Liver (tissue), 9 donors: ENCODE results near the gene C2CD2. TPM values are rescaled to one million over a fixed set of nuclear protein-coding genes. Genes with fewer than 3 reads are reported as not detected.

ENCODE experiments used
- DNase-seq: peaks from one replicate; pipeline ENCODE4 v3.0.0-alpha.2; 2017; ENCODE audit warnings: low spot score
- H3K27ac ChIP-seq, 2 donors: one replicate each; pipeline ENCODE4 v1.7.0; 2013; ENCODE audit warnings: inconsistent platforms in 2 of 2, low read length in 2 of 2, control low read depth in 1 of 2, low read depth in 1 of 2, mild to moderate bottlenecking in 1 of 2
- H3K27me3 ChIP-seq, 4 donors: one replicate each; pipeline versions ENCODE4 v1.6.1 to v1.7.0; 2013; ENCODE audit warnings: low read length in 3 of 4, inconsistent platforms in 1 of 4, mild to moderate bottlenecking in 1 of 4, moderate library complexity in 1 of 4; ENCODE audit not compliant: control insufficient read depth in 4 of 4, insufficient read depth in 4 of 4
- H3K36me3 ChIP-seq, 4 donors: one replicate each; pipeline versions ENCODE4 v1.6.1 to v1.7.0; 2013; ENCODE audit warnings: low read length in 3 of 4, mild to moderate bottlenecking in 3 of 4, low read depth in 1 of 4, moderate library complexity in 1 of 4; ENCODE audit not compliant: control insufficient read depth in 4 of 4, insufficient read depth in 3 of 4
- H3K4me1 ChIP-seq, 4 donors: one replicate each; pipeline versions ENCODE4 v1.6.1 to v1.7.0; 2013; ENCODE audit warnings: low read length in 3 of 4, mild to moderate bottlenecking in 3 of 4, moderate library complexity in 1 of 4; ENCODE audit not compliant: control insufficient read depth in 4 of 4, insufficient read depth in 4 of 4
- H3K4me3 ChIP-seq, 3 donors: one replicate each; pipeline versions ENCODE4 v1.6.1 to v1.7.0; 2013; ENCODE audit warnings: low read length in 3 of 3, control low read depth in 1 of 3, low read depth in 1 of 3, mild to moderate bottlenecking in 1 of 3
- H3K9ac ChIP-seq, 2 donors: one replicate each; pipeline ENCODE4 v1.7.0; 2013; ENCODE audit warnings: low read length in 2 of 2, mild to moderate bottlenecking in 2 of 2, moderate library complexity in 2 of 2, control low read depth in 1 of 2, low read depth in 1 of 2
- H3K9me3 ChIP-seq, 4 donors: one replicate each; pipeline versions ENCODE4 v1.6.1 to v1.7.0; 2013; ENCODE audit warnings: low read length in 3 of 4; ENCODE audit not compliant: control insufficient read depth in 4 of 4
- EGR1 ChIP-seq, 2 donors: IDR thresholded peaks; 2 replicates each; pipeline ENCODE4 v1.6.1; 2016 to 2018; ENCODE audit warnings: antibody characterized with exemption in 2 of 2, low read depth in 2 of 2
- FOXA1 ChIP-seq: IDR thresholded peaks from 2 replicates; pipeline ENCODE4 v1.6.1; 2016; ENCODE audit warnings: antibody characterized with exemption
- FOXA2 ChIP-seq: IDR thresholded peaks from 2 replicates; pipeline ENCODE4 v1.6.1; 2016; ENCODE audit warnings: antibody characterized with exemption
- GABPA ChIP-seq, 2 donors: IDR thresholded peaks in 1 of 2; conservative IDR thresholded peaks in 1 of 2; 2 replicates each; pipeline ENCODE4 v1.6.1; 2016; ENCODE audit warnings: antibody characterized with exemption in 2 of 2, mild to moderate bottlenecking in 1 of 2, moderate library complexity in 1 of 2
- HNF4A ChIP-seq, 2 donors: conservative IDR thresholded peaks; 2 replicates each; pipeline ENCODE4 v1.6.1; 2016; ENCODE audit warnings: antibody characterized with exemption in 2 of 2, mild to moderate bottlenecking in 2 of 2
- HNF4G ChIP-seq: IDR thresholded peaks from 2 replicates; pipeline ENCODE4 v1.6.1; 2016; ENCODE audit warnings: antibody characterized with exemption
- JUND ChIP-seq, 2 donors: IDR thresholded peaks; 2 replicates each; pipeline ENCODE4 v1.6.1; 2016; ENCODE audit warnings: antibody characterized with exemption in 2 of 2
- NR2F2 ChIP-seq: IDR thresholded peaks from 2 replicates; pipeline ENCODE4 v1.6.1; 2016; ENCODE audit warnings: antibody characterized with exemption
- RAD21 ChIP-seq, 2 donors: IDR thresholded peaks; 2 replicates each; pipeline ENCODE4 v1.6.1; 2016; ENCODE audit warnings: antibody characterized with exemption in 2 of 2, mild to moderate bottlenecking in 2 of 2
- RXRA ChIP-seq, 2 donors: IDR thresholded peaks; 2 replicates each; pipeline ENCODE4 v1.6.1; 2017 to 2018; ENCODE audit warnings: antibody characterized with exemption in 2 of 2, mild to moderate bottlenecking in 1 of 2
- SP1 ChIP-seq: IDR thresholded peaks from 2 replicates; pipeline ENCODE4 v1.6.1; 2018; ENCODE audit warnings: antibody characterized with exemption, mild to moderate bottlenecking
- YY1 ChIP-seq: IDR thresholded peaks from 2 replicates; pipeline ENCODE4 v1.6.1; 2016; ENCODE audit warnings: antibody characterized with exemption, mild to moderate bottlenecking
- WGBS: extraction: QIAGEN DNeasy Blood & Tissue Kit; methylation state at CpG from one replicate; pipeline ENCODE4 v1.1.7; 2013; 5-methylcytosine and 5-hydroxymethylcytosine counted together
- polyA plus RNA-seq, 2 donors: library from polyadenylated mRNA; stranded (reverse) in 1 of 2; unstranded in 1 of 2; fragments of 200-250 nt in 1 of 2; fragments of >200 nt in 1 of 2; fragmentation: Nextera tagmentation in 1 of 2; extraction: Ambion mirVana in 1 of 2; gene quantifications; one replicate each; pipeline versions ENCODE4 v1.2.1 to v1.2.3, GENCODE V29; 2013 to 2015
- total RNA-seq, 2 donors: library from RNA; depleted of rRNA; stranded (reverse); fragments of >200 nt; gene quantifications; one replicate each; pipeline ENCODE4 v1.2.3, GENCODE V29; 2014
- TF ChIP-seq, protein P1 (sequence below): IDR thresholded peaks from 2 replicates; pipeline ENCODE4 v1.6.1; 2016; ENCODE audit warnings: antibody characterized with exemption
- TF ChIP-seq, protein P2 (sequence below): IDR thresholded peaks from 2 replicates; pipeline ENCODE4 v1.6.1; 2016; ENCODE audit warnings: antibody characterized with exemption
- TF ChIP-seq, protein P3 (sequence below): IDR thresholded peaks from 2 replicates; pipeline ENCODE4 v1.6.1; 2016; ENCODE audit warnings: antibody characterized with exemption, mild to moderate bottlenecking
- donor health status: healthy.
- donor health status: healthy.
- donor health status: healthy.
- donor health status: healthy.
- donor health status: healthy.

C2CD2 gene
- total and polyA plus RNA-seq, 4 donors, result 2.9 to 17.9 (median 6.0) TPM

DNA sequence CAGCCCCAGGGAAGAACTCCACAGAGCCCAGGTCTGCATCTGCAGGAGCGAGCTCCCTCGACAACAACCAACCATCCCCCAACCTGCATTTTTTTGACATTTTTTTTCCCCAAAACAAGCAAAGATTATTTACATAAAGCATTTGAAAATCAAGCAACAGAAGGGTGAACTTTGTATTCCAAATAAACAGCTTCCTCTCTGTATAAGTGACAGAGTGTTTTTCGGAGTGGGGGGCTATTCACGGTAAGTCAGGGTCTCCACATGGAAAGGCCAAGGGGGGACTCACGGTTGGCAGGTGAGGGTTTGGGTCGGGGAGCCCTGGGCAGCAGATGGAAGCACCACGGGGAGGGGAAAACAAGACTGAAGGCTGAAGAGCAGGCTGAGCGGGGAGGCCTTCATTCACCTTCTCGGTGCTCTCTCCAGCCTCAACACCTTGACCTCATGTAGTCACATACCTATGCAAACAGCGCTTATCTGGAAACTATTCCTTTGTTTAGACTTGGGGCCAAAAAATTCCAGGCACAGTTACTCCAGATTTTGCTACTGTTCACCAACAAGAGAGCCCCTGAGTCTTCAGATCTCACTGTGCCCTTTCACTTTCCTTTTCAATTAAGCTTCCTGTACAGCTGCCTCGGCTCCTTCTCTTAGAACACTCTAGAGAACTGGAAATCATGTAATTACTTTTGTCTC, 27.6 kb downstream of the C2CD2 start:
- DNase-seq, result no peak
- TF ChIP-seq RXRA (IDR thresholded peaks at IDR 0.05) (peak in 1 of 2 donors; percentile 6), RAD21 (IDR thresholded peaks at IDR 0.05) (peak in 1 of 2 donors; percentile 40), YY1 (no peak), FOXA1 (no peak), GABPA (IDR thresholded peaks at IDR 0.05 in 1 of 2, conservative IDR thresholded peaks at IDR 0.05 in 1 of 2) (no peak), EGR1 (IDR thresholded peaks at IDR 0.05; ENCODE audit: low read depth in 2 of 2) (no peak), NR2F2 (no peak), HNF4A (conservative IDR thresholded peaks at IDR 0.05) (peak in 1 of 2 donors; percentile 5), SP1 (peak; percentile 27), HNF4G (no peak), FOXA2 (no peak)
- TF ChIP-seq, protein P1, sequence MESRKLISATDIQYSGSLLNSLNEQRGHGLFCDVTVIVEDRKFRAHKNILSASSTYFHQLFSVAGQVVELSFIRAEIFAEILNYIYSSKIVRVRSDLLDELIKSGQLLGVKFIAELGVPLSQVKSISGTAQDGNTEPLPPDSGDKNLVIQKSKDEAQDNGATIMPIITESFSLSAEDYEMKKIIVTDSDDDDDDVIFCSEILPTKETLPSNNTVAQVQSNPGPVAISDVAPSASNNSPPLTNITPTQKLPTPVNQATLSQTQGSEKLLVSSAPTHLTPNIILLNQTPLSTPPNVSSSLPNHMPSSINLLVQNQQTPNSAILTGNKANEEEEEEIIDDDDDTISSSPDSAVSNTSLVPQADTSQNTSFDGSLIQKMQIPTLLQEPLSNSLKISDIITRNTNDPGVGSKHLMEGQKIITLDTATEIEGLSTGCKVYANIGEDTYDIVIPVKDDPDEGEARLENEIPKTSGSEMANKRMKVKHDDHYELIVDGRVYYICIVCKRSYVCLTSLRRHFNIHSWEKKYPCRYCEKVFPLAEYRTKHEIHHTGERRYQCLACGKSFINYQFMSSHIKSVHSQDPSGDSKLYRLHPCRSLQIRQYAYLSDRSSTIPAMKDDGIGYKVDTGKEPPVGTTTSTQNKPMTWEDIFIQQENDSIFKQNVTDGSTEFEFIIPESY, result no peak
- TF ChIP-seq, protein P2, sequence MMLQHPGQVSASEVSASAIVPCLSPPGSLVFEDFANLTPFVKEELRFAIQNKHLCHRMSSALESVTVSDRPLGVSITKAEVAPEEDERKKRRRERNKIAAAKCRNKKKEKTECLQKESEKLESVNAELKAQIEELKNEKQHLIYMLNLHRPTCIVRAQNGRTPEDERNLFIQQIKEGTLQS, result no peak
- TF ChIP-seq, protein P3, sequence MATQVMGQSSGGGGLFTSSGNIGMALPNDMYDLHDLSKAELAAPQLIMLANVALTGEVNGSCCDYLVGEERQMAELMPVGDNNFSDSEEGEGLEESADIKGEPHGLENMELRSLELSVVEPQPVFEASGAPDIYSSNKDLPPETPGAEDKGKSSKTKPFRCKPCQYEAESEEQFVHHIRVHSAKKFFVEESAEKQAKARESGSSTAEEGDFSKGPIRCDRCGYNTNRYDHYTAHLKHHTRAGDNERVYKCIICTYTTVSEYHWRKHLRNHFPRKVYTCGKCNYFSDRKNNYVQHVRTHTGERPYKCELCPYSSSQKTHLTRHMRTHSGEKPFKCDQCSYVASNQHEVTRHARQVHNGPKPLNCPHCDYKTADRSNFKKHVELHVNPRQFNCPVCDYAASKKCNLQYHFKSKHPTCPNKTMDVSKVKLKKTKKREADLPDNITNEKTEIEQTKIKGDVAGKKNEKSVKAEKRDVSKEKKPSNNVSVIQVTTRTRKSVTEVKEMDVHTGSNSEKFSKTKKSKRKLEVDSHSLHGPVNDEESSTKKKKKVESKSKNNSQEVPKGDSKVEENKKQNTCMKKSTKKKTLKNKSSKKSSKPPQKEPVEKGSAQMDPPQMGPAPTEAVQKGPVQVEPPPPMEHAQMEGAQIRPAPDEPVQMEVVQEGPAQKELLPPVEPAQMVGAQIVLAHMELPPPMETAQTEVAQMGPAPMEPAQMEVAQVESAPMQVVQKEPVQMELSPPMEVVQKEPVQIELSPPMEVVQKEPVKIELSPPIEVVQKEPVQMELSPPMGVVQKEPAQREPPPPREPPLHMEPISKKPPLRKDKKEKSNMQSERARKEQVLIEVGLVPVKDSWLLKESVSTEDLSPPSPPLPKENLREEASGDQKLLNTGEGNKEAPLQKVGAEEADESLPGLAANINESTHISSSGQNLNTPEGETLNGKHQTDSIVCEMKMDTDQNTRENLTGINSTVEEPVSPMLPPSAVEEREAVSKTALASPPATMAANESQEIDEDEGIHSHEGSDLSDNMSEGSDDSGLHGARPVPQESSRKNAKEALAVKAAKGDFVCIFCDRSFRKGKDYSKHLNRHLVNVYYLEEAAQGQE, result peak; percentile 38
- WGBS, result 6% methylated on average over 11 of the region's 11 CpGs

DNA sequence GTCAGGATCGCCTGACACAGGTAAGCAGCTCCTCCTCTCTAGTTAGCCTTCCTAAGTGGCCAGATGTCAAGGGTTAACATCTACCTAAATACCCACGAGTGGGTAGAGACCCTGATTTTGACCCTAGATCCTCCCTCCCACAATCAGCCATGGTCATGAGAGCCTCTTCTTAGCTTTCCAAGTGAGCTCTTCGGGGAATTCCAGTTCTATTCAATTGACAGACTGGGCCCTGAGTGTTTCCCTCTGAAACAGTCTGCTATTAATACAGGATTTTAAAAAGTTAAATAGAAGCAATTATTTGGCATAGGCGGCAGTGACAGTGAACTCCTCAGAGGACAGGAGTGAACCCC, 28.1 kb downstream of the C2CD2 start:
- no peak for DNase-seq
- Histone ChIP-seq H3K27me3 (no peaks in the 10 kb centered on the region), H3K4me1 (peaks cover 5 to 31% (median 20%) of the 10 kb centered on the region in 4 donors), H3K9ac (peak overlapping the region; percentile 63 to 97), H3K27ac (peak overlapping the region; percentile 82 to 86), H3K9me3 (no peaks in the 10 kb centered on the region), H3K4me3 (peak overlapping the region; percentile 35 to 81 (median 51)), H3K36me3 (peaks cover 0 to under 1% (median 0%) of the 10 kb centered on the region in 4 donors)
- 44% methylated on average over 4 of the region's 4 CpGs for WGBS
- no peak for TF ChIP-seq JUND (IDR thresholded peaks at IDR 0.05)
- no peak for TF ChIP-seq HNF4G
- TF ChIP-seq GABPA (IDR thresholded peaks at IDR 0.05 in 1 of 2, conservative IDR thresholded peaks at IDR 0.05 in 1 of 2), result no peak
- no peak for TF ChIP-seq RAD21 (IDR thresholded peaks at IDR 0.05)
- TF ChIP-seq FOXA1, result no peak
- TF ChIP-seq, protein P1, result no peak
- TF ChIP-seq RXRA (IDR thresholded peaks at IDR 0.05), result no peak

More for the DNA sequence above, 27.6 kb downstream of the C2CD2 start:
- Histone ChIP-seq H3K4me1 (peaks cover 5 to 31% (median 20%) of the 10 kb centered on the region in 4 donors), H3K9ac (peak overlapping the region; percentile 63 to 97), H3K27ac (peak overlapping the region; percentile 82 to 86), H3K4me3 (peak overlapping the region; percentile 35 to 81 (median 51)), H3K36me3 (no peaks in the 10 kb centered on the region), H3K9me3 (no peaks in the 10 kb centered on the region), H3K27me3 (no peaks in the 10 kb centered on the region)
